Measurements from ENCODE around the gene RIPOR3.

Gene RIPOR3

DNA sequence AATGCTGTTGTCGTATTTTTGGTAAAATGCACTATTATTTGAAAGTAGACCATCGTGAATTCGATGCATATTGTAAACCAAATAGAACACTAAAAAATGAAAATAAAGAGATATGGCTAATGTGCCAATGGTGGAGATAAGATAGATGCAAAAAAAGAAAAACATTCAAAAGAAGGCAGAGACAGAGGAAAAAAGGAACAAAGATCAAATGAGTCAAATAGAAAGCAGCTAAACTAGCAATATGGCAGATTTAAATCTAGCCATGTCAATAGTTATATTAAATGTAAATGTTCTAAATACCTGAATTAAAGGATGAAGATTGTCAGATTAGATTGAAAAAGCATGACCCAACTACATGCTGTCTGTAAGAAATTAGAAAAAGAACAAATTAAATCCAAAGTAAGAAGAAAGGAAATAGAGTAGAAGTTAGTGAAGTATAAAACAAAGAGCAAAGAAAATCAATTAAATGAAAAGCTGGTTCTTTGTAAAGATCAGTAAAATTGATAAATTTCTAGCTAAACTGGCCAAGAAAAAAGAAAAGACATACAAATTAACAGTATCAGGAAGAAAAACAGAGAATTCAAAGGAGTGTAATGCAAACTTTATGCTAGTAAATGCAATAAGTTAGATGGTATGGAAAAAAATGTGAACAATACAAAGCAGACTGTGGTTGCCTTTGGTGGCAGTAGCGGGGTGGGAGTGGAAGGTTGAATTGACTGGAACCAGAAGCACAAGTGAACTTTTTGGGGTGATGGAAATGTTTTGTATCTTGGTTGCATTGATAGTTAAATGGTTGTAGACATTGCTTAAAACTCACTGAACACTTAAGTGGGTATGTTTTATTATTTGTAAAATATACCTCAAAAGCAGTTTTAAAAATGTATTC lies 136.4 kb downstream of the RIPOR3 start:
- Mint-ChIP-seq H3K9me3 (no peaks in the 10 kb centered on the region), H3K4me3 (no peak overlapping the region), H3K4me1 (peaks cover 5% of the 10 kb centered on the region), H3K36me3 (ENCODE audit: low read depth) (peaks cover 30% of the 10 kb centered on the region), H3K27ac (no peak overlapping the region), H3K27me3 (ENCODE audit: low read depth) (no peaks in the 10 kb centered on the region)
- TF ChIP-seq, protein P1, sequence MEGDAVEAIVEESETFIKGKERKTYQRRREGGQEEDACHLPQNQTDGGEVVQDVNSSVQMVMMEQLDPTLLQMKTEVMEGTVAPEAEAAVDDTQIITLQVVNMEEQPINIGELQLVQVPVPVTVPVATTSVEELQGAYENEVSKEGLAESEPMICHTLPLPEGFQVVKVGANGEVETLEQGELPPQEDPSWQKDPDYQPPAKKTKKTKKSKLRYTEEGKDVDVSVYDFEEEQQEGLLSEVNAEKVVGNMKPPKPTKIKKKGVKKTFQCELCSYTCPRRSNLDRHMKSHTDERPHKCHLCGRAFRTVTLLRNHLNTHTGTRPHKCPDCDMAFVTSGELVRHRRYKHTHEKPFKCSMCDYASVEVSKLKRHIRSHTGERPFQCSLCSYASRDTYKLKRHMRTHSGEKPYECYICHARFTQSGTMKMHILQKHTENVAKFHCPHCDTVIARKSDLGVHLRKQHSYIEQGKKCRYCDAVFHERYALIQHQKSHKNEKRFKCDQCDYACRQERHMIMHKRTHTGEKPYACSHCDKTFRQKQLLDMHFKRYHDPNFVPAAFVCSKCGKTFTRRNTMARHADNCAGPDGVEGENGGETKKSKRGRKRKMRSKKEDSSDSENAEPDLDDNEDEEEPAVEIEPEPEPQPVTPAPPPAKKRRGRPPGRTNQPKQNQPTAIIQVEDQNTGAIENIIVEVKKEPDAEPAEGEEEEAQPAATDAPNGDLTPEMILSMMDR (IDR thresholded peaks at IDR 0.05; ENCODE audit: unreplicated experiment in 3 of 3) = no peak

DNA sequence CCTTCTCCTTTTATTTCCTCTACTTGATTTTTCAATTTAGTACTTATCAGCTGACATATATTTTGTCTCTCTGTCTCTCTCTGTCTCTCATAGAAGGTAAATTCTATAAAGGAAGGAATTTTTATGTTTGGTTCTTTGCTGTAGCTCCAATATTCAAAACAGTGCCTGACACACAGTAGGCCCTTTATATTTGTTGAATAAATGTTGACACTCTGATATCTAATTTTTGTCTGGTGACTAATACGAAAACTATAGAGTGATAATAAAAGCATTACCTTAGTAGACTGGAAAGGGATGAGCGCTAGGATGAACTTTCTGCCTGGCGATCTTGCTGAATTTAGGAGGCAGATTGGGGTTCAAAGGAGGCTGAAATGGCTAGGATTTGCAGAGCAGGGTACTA lies 138.4 kb downstream of the RIPOR3 start:
- Mint-ChIP-seq H3K4me3 (no peak overlapping the region), H3K4me1 (peaks cover 10% of the 10 kb centered on the region), H3K27ac (no peak overlapping the region), H3K9me3 (no peaks in the 10 kb centered on the region), H3K27me3 (ENCODE audit: low read depth) (no peaks in the 10 kb centered on the region), H3K36me3 (ENCODE audit: low read depth) (peaks cover 22% of the 10 kb centered on the region)
- TF ChIP-seq, protein P1 (IDR thresholded peaks at IDR 0.05; ENCODE audit: unreplicated experiment in 3 of 3) = no peak

DNA sequence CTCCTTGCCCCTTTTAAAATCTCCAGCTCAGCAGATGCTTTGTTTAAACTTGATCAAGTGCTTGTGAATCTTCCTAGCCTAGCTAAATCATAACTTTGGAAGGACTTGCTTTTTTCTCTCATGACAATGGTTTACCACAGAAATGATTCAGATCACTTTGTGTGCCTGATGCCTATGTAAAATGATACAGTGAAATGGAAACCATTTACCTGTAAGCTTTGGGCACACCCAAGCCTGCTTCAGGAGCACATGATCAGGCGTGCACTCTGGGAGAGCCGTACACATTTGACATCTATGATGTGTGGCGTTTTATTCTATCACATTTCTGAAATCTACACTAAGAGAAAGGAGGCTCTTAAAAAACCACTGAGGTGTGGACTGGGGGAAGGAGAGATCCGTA lies 140.1 kb downstream of the RIPOR3 start:
- peaks cover 10% of the 10 kb centered on the region for H3K4me1 Mint-ChIP-seq
- no peaks in the 10 kb centered on the region for H3K9me3 Mint-ChIP-seq
- H3K27ac Mint-ChIP-seq = peak overlapping the region; percentile 10 to 52 (median 40)
- TF ChIP-seq, protein P1 (IDR thresholded peaks at IDR 0.05; ENCODE audit: unreplicated experiment in 3 of 3) = no peak
- no peaks in the 10 kb centered on the region for H3K27me3 Mint-ChIP-seq (ENCODE audit: low read depth)
- peaks cover 17% of the 10 kb centered on the region for H3K36me3 Mint-ChIP-seq (ENCODE audit: low read depth)
- H3K4me3 Mint-ChIP-seq = no peak overlapping the region

DNA sequence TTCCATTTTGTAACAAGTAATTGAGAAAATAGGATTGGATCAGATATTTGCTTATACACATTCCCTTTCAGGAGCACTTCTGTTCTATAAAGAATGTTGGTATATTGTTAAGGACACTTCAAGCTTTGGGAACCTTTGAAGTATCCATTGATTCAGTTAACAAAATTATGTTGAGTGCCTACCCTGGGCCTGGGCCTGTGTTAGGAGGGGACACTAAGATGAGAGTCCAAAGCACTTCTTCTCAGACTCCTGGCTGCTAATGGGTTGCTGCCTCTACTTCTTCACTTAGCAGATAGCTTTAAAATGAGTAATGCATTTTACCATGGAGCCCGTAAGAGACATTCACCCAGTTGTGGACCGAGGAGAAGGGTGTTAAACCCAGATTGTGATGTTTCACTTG lies 140.8 kb downstream of the RIPOR3 start:
- H3K4me3 Mint-ChIP-seq = no peak overlapping the region
- H3K36me3 Mint-ChIP-seq (ENCODE audit: low read depth) = peaks cover 10% of the 10 kb centered on the region
- H3K9me3 Mint-ChIP-seq = no peaks in the 10 kb centered on the region
- H3K4me1 Mint-ChIP-seq = peaks cover 10% of the 10 kb centered on the region
- TF ChIP-seq, protein P1 (IDR thresholded peaks at IDR 0.05; ENCODE audit: unreplicated experiment in 3 of 3) = no peak
- no peak overlapping the region for H3K27ac Mint-ChIP-seq
- no peaks in the 10 kb centered on the region for H3K27me3 Mint-ChIP-seq (ENCODE audit: low read depth)

DNA sequence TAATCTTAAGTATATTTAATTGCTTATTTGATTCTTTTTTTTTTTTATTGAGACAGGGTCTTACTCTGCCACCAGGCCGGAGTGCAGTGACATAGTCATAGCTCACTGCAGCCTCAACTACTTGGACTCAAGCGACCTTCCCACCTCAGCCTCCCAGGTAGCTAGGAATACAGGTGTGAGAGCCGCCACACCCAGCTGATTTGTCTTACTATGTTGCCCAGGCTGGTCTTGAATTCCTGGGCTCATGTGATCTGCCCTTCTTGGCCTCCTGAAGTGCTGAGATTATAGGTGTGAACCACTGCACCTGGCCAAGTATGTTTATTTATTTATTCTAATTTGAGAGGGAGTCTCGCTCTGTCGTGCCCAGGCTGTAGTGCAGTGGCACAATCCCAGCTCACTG lies 142.9 kb downstream of the RIPOR3 start:
- TF ChIP-seq, protein P1 (IDR thresholded peaks at IDR 0.05; ENCODE audit: unreplicated experiment in 3 of 3) = no peak
- H3K36me3 Mint-ChIP-seq (ENCODE audit: low read depth) = peaks cover 9% of the 10 kb centered on the region
- peaks cover 10% of the 10 kb centered on the region for H3K4me1 Mint-ChIP-seq
- no peaks in the 10 kb centered on the region for H3K9me3 Mint-ChIP-seq
- H3K4me3 Mint-ChIP-seq = no peak overlapping the region
- no peak overlapping the region for H3K27ac Mint-ChIP-seq
- no peaks in the 10 kb centered on the region for H3K27me3 Mint-ChIP-seq (ENCODE audit: low read depth)

DNA sequence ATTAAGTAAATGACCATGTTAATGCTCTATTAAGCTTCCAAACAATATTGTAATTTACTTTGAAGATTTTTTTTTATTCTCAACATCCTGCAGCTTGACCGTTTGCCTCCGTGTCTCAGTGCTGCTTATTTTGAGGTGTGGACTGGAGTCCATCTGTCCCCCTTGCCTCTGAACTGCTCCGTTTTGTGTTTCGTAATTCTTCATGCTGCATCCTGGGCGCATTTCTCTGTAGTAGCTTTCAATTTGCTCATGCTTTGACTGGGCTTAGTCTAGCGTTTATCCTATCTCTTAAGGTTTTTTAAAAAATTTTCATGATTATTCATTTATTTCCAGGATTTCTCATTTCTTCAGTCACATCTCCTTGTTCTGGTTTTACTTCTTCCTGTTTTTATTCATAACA lies 143.4 kb downstream of the RIPOR3 start:
- Mint-ChIP-seq H3K4me3 (no peak overlapping the region), H3K9me3 (no peaks in the 10 kb centered on the region), H3K27ac (no peak overlapping the region), H3K36me3 (ENCODE audit: low read depth) (peaks cover 9% of the 10 kb centered on the region), H3K4me1 (peaks cover 10% of the 10 kb centered on the region), H3K27me3 (ENCODE audit: low read depth) (no peaks in the 10 kb centered on the region)
- TF ChIP-seq, protein P1 (IDR thresholded peaks at IDR 0.05; ENCODE audit: unreplicated experiment in 3 of 3) = no peak
